ENCODE data around the gene MAPK8. TPM values are rescaled to one million over a fixed set of nuclear protein-coding genes. Genes with fewer than 3 reads are reported as not detected.

Gene MAPK8
- total RNA-seq, 2 donors from 2014 or later: 32.3 to 43.3 TPM

DNA sequence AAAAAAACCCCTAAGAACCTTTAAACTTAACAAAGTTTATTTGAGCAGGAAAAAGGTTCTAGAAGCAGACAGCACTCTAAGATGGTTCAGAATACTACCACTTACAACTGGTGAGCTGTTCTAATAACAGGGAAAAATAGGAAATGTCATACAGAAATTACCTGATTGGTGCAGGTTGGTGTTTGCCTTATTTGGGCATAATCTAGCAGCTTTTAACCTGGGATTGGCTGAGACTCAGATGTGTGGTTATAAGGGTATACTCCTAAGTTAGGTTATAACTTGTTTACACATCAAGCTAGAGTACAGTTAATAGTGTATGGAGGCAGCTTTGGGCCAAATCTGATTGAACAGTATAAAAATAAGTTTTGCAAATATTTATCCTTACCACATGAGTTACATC is 59.8 kb downstream of the MAPK8 start:
- no peak overlapping the region for H3K4me3 ChIP-seq
- intact Hi-C loops (cut with DNase I): no loop called here
- H3K9ac ChIP-seq (ENCODE audit: low read depth in 2 of 2, low read length in 2 of 2): no peak overlapping the region
- no peaks in the 10 kb centered on the region for H3K27me3 ChIP-seq
- no peak overlapping the region for H3K27ac ChIP-seq
- peaks cover 5% of the 10 kb centered on the region for H3K4me1 ChIP-seq
- H3K9me3 ChIP-seq: no peaks in the 10 kb centered on the region
- no peaks in the 10 kb centered on the region for H3K36me3 ChIP-seq
- DNase-seq: no peak
- TF ChIP-seq, protein P1, sequence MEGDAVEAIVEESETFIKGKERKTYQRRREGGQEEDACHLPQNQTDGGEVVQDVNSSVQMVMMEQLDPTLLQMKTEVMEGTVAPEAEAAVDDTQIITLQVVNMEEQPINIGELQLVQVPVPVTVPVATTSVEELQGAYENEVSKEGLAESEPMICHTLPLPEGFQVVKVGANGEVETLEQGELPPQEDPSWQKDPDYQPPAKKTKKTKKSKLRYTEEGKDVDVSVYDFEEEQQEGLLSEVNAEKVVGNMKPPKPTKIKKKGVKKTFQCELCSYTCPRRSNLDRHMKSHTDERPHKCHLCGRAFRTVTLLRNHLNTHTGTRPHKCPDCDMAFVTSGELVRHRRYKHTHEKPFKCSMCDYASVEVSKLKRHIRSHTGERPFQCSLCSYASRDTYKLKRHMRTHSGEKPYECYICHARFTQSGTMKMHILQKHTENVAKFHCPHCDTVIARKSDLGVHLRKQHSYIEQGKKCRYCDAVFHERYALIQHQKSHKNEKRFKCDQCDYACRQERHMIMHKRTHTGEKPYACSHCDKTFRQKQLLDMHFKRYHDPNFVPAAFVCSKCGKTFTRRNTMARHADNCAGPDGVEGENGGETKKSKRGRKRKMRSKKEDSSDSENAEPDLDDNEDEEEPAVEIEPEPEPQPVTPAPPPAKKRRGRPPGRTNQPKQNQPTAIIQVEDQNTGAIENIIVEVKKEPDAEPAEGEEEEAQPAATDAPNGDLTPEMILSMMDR (IDR thresholded peaks at IDR 0.05): no peak

GRCh38 chr10:48369501-48369900 is 63.0 kb downstream of the MAPK8 start:
- intact Hi-C loops (cut with DNase I): no loop called here
- no peaks in the 10 kb centered on the region for H3K36me3 ChIP-seq
- H3K4me3 ChIP-seq: no peak overlapping the region
- TF ChIP-seq, protein P1 (IDR thresholded peaks at IDR 0.05): no peak
- H3K4me1 ChIP-seq: peaks cover 5% of the 10 kb centered on the region
- H3K9me3 ChIP-seq: no peaks in the 10 kb centered on the region
- H3K9ac ChIP-seq (ENCODE audit: low read depth in 2 of 2, low read length in 2 of 2): no peak overlapping the region
- H3K27me3 ChIP-seq: no peaks in the 10 kb centered on the region
- no peak for DNase-seq
- H3K27ac ChIP-seq: no peak overlapping the region

DNA sequence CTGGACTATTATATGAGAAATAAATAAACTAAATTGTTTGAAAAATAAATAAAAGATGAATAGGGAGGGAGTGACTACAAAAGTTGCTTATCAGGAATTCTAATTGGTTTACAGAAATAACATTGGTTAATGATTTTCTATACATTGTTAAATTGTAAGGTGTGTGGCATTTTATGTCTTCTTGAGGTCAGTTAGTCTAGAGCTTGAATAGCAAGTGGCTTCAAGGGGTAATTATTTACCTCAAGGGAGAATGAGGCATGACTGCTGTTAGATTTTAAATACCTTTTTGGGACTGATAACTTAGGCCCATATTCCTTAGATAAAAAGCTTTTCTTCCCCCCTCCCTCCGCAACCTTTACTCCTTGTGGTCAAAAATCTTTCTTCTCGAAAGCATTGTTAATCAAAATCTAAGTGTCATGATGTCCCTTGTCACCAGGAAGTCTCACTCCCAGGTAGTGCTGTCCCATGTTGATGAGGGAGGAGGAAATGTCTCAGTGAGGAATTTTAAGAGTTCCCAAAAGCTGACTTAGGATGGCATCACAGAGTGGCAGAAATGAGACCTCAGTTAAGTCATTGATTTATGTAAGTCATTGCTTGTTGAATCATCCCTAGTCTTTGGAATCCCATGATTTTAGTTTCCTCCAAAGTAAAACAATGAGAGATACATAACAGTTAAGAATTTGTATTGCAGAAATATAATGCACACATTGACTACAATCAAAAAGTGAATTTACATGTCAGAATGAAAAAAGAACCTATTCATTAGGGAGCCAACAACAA is 71.5 kb downstream of the MAPK8 start:
- H3K9ac ChIP-seq (ENCODE audit: low read depth in 2 of 2, low read length in 2 of 2): no peak overlapping the region
- intact Hi-C loops (cut with DNase I): no loop called here
- no peak overlapping the region for H3K4me3 ChIP-seq
- no peaks in the 10 kb centered on the region for H3K4me1 ChIP-seq
- no peaks in the 10 kb centered on the region for H3K36me3 ChIP-seq
- TF ChIP-seq, protein P1 (IDR thresholded peaks at IDR 0.05): no peak
- DNase-seq: no peak
- no peaks in the 10 kb centered on the region for H3K27me3 ChIP-seq
- H3K9me3 ChIP-seq: no peaks in the 10 kb centered on the region
- no peak overlapping the region for H3K27ac ChIP-seq

- Histone ChIP-seq H3K9ac (ENCODE audit: low read depth in 2 of 2, low read length in 2 of 2) (no peak overlapping the region), H3K4me3 (no peak overlapping the region), H3K27me3 (no peaks in the 10 kb centered on the region), H3K9me3 (no peaks in the 10 kb centered on the region), H3K27ac (no peak overlapping the region), H3K4me1 (no peaks in the 10 kb centered on the region), H3K36me3 (no peaks in the 10 kb centered on the region)
- TF ChIP-seq, protein P1 (IDR thresholded peaks at IDR 0.05): no peak
- DNase-seq: no peak
- intact Hi-C loops (cut with DNase I): no loop called here
Measured at GRCh38 chr10:48378675-48379074, 72.2 kb downstream of the MAPK8 start.

DNA sequence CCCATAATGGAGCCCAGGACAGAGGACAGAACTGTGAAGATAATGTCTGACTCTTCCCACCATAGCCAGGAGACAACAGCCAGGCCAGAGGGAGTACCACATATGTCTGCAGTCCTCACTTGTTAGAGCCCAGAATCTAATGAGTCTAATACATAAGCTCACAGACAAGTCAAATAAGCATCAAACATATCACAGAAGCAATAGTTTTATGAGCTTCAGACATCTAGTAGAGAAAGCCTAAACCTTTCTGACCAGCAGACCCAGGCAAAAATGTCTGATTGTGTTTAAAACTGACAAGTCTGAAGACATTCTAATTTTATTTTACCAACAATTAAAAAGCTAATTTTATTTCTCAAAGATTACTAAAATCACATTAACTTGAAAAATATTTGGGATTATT is 75.5 kb downstream of the MAPK8 start:
- no peaks in the 10 kb centered on the region for H3K4me1 ChIP-seq
- no peak overlapping the region for H3K27ac ChIP-seq
- H3K27me3 ChIP-seq: no peaks in the 10 kb centered on the region
- H3K9ac ChIP-seq (ENCODE audit: low read depth in 2 of 2, low read length in 2 of 2): no peak overlapping the region
- no peak overlapping the region for H3K4me3 ChIP-seq
- H3K9me3 ChIP-seq: no peaks in the 10 kb centered on the region
- intact Hi-C loops (cut with DNase I): no loop called here
- TF ChIP-seq, protein P1 (IDR thresholded peaks at IDR 0.05): no peak
- H3K36me3 ChIP-seq: no peaks in the 10 kb centered on the region
- no peak for DNase-seq
